GM23338 (cell line): Measurements from ENCODE around the gene PLD1. TPM values are rescaled to one million over a fixed set of nuclear protein-coding genes. Genes with fewer than 3 reads are reported as not detected.

Experiments
- ATAC-seq: fragments of 200-7000 bp; cut with Tn5 transposase; 3 replicates; pipeline ENCODE4 v1.9.1; 2020
- DNase-seq: peaks from one replicate; pipeline ENCODE4 v3.0.0-alpha.2; 2015; ENCODE audit warnings: low spot score
- H2AFZ ChIP-seq: fragments of 200-600 bp; sonication (generic); 2 replicates; pipeline ENCODE4 v1.8.0; 2016; ENCODE audit warnings: antibody characterized with exemption, mild to moderate bottlenecking, moderate library complexity
- H3F3A ChIP-seq: fragments of 200-600 bp; sonication (generic); replicated peaks from 2 replicates; pipeline ENCODE4 v1.8.0; 2017; ENCODE audit warnings: antibody characterized with exemption, mixed run types, low read depth
- H3K27ac ChIP-seq: fragments of 200-600 bp; sonication (generic); 2 replicates; pipeline ENCODE4 v1.6.1; 2016; ENCODE audit warnings: low read depth
- H3K27me3 ChIP-seq: fragments of 200-600 bp; sonication (generic); 2 replicates; pipeline ENCODE4 v1.8.0; 2016; ENCODE audit warnings: mild to moderate bottlenecking, mixed run types, moderate library complexity; ENCODE audit not compliant: insufficient read depth
- H3K36me3 ChIP-seq: fragments of 200-600 bp; sonication (generic); 2 replicates; pipeline ENCODE4 v1.8.0; 2016; ENCODE audit warnings: mild to moderate bottlenecking; ENCODE audit not compliant: insufficient read depth
- H3K4me1 ChIP-seq: fragments of 200-600 bp; sonication (generic); 2 replicates; pipeline ENCODE4 v1.8.0; 2016; ENCODE audit warnings: mild to moderate bottlenecking, moderate library complexity; ENCODE audit not compliant: insufficient read depth
- H3K4me2 ChIP-seq: fragments of 200-600 bp; sonication (generic); 2 replicates; pipeline ENCODE4 v1.7.1; 2017; ENCODE audit warnings: mixed run types
- H3K4me3 ChIP-seq: fragments of 200-600 bp; sonication (generic); 2 replicates; pipeline ENCODE4 v1.6.1; 2016; ENCODE audit warnings: mixed run types
- H3K79me2 ChIP-seq: fragments of 200-600 bp; sonication (generic); replicated peaks from 2 replicates; pipeline ENCODE4 v1.8.0; 2017; ENCODE audit warnings: mild to moderate bottlenecking; ENCODE audit not compliant: insufficient read depth
- H3K9me2 ChIP-seq: fragments of 200-600 bp; sonication (generic); 2 replicates; pipeline ENCODE4 v1.8.0; 2017; ENCODE audit not compliant: insufficient read depth
- H4K20me1 ChIP-seq: fragments of 200-600 bp; sonication (generic); replicated peaks from 2 replicates; pipeline ENCODE4 v1.8.0; 2017; ENCODE audit warnings: mild to moderate bottlenecking; ENCODE audit not compliant: insufficient read depth
- H3K27ac Mint-ChIP-seq: 2 replicates; pipeline ENCODE4 v1.8.0; 2020; ENCODE audit warnings: inconsistent platforms, mild to moderate bottlenecking, moderate library complexity, mixed read lengths
- H3K27me3 Mint-ChIP-seq: 3 replicates; pipeline ENCODE4 v1.8.0; 2022; ENCODE audit warnings: low read depth, mild to moderate bottlenecking, moderate library complexity, mixed read lengths, inconsistent platforms; ENCODE audit not compliant: insufficient read depth, poor library complexity
- H3K36me3 Mint-ChIP-seq: 3 replicates; pipeline ENCODE4 v1.8.0; 2021; ENCODE audit warnings: low read depth, mild to moderate bottlenecking, inconsistent platforms, moderate library complexity, mixed read lengths
- H3K4me1 Mint-ChIP-seq: 3 replicates; pipeline ENCODE4 v1.8.0; 2020; ENCODE audit warnings: mild to moderate bottlenecking, inconsistent platforms, mixed read lengths
- H3K4me3 Mint-ChIP-seq: 3 replicates; pipeline ENCODE4 v1.8.0; 2021; ENCODE audit warnings: moderate library complexity, mild to moderate bottlenecking, inconsistent platforms, mixed read lengths
- H3K9me3 Mint-ChIP-seq: 3 replicates; pipeline ENCODE4 v1.8.0; 2020; ENCODE audit warnings: moderate library complexity, mild to moderate bottlenecking, inconsistent platforms, mixed read lengths
- CREB1 ChIP-seq: fragments of 250-450 bp; sonication (Bioruptor Pico); IDR thresholded peaks from 2 replicates; pipeline ENCODE4 v1.5.0; 2020; ENCODE audit warnings: low read depth, mild to moderate bottlenecking, moderate library complexity
- EZH2 ChIP-seq: fragments of 200-600 bp; sonication (generic); IDR thresholded peaks from one replicate; pipeline ENCODE4 v1.8.0; 2017; ENCODE audit warnings: antibody characterized with exemption, mild to moderate bottlenecking, low read depth; ENCODE audit not compliant: unreplicated experiment
- JUNB ChIP-seq: IDR thresholded peaks from one replicate; pipeline ENCODE4 v1.6.1; 2016; ENCODE audit warnings: antibody characterized with exemption; ENCODE audit not compliant: unreplicated experiment
- NANOG ChIP-seq: IDR thresholded peaks from 2 replicates; pipeline ENCODE4 v1.6.1; 2016; ENCODE audit warnings: antibody characterized with exemption, borderline replicate concordance
- POLR2AphosphoS5 ChIP-seq: IDR thresholded peaks from 2 replicates; pipeline ENCODE4 v1.6.1; 2016; ENCODE audit warnings: antibody characterized with exemption, low read depth
- STAT1 ChIP-seq: IDR thresholded peaks from one replicate; pipeline ENCODE4 v1.6.1; 2016; ENCODE audit warnings: antibody characterized with exemption; ENCODE audit not compliant: unreplicated experiment
- ZNF114 ChIP-seq: fragments of 250-450 bp; sonication (Bioruptor Pico); IDR thresholded peaks from 2 replicates; pipeline ENCODE4 v1.5.0; 2020; ENCODE audit warnings: mild to moderate bottlenecking, moderate library complexity
- polyA plus RNA-seq: library from polyadenylated mRNA; unstranded; fragments of >200 nt; fragmentation: Nextera tagmentation; extraction: Ambion mirVana; gene quantifications from 2 replicates; pipeline ENCODE4 v1.2.1, GENCODE V29; 2016
- total RNA-seq: library from RNA; depleted of rRNA; stranded (reverse); fragments of >200 nt; shearing (Covaris generic); gene quantifications from 2 replicates; pipeline ENCODE4 v1.2.3, GENCODE V29; 2014
- TF ChIP-seq, protein P1 (sequence below): IDR thresholded peaks from one replicate; pipeline ENCODE4 v1.6.1; 2018; ENCODE audit warnings: antibody characterized with exemption; ENCODE audit not compliant: unreplicated experiment
- TF ChIP-seq, protein P2 (sequence below): fragments of 250-450 bp; sonication (Bioruptor Pico); IDR thresholded peaks from 2 replicates; pipeline ENCODE4 v1.5.0; 2020; ENCODE audit warnings: mild to moderate bottlenecking, moderate library complexity
- TF ChIP-seq, protein P3 (sequence below): IDR thresholded peaks from 2 replicates; pipeline ENCODE4 v1.6.1; 2016; ENCODE audit warnings: antibody characterized with exemption
- TF ChIP-seq, protein P4 (sequence below), 2 experiments: fragments of 200-600 bp in 1 of 2; sonication (generic) in 1 of 2; conservative IDR thresholded peaks; 2 replicates each; pipeline versions ENCODE4 v1.5.1 to v1.6.1; 2016 to 2017; ENCODE audit warnings: antibody characterized with exemption in 2 of 2, low read depth in 2 of 2, mild to moderate bottlenecking in 2 of 2, moderate library complexity in 1 of 2

The PLD1 gene
- total and polyA plus RNA-seq, 2 experiments from 2014 or later: 1.4 to 2.2 TPM

- Mint-ChIP-seq H3K27me3 (peaks cover 21% of the 10 kb centered on the region), H3K4me1 (peaks cover 4% of the 10 kb centered on the region; the same call in 2 of the 3 replicates), H3K9me3 (no peaks in the 10 kb centered on the region), H3K4me3 (no peak overlapping the region), H3K27ac (no peak overlapping the region), H3K36me3 (no peaks in the 10 kb centered on the region)
- DNase-seq (no peak), ATAC-seq (no peak)
- H3F3A ChIP-seq: no peaks in the 10 kb centered on the region; the same call in 1 of the 2 replicates
- H3K36me3 ChIP-seq: no peaks in the 10 kb centered on the region
- H3K4me1 ChIP-seq: no peaks in the 10 kb centered on the region
- TF ChIP-seq, protein P1, sequence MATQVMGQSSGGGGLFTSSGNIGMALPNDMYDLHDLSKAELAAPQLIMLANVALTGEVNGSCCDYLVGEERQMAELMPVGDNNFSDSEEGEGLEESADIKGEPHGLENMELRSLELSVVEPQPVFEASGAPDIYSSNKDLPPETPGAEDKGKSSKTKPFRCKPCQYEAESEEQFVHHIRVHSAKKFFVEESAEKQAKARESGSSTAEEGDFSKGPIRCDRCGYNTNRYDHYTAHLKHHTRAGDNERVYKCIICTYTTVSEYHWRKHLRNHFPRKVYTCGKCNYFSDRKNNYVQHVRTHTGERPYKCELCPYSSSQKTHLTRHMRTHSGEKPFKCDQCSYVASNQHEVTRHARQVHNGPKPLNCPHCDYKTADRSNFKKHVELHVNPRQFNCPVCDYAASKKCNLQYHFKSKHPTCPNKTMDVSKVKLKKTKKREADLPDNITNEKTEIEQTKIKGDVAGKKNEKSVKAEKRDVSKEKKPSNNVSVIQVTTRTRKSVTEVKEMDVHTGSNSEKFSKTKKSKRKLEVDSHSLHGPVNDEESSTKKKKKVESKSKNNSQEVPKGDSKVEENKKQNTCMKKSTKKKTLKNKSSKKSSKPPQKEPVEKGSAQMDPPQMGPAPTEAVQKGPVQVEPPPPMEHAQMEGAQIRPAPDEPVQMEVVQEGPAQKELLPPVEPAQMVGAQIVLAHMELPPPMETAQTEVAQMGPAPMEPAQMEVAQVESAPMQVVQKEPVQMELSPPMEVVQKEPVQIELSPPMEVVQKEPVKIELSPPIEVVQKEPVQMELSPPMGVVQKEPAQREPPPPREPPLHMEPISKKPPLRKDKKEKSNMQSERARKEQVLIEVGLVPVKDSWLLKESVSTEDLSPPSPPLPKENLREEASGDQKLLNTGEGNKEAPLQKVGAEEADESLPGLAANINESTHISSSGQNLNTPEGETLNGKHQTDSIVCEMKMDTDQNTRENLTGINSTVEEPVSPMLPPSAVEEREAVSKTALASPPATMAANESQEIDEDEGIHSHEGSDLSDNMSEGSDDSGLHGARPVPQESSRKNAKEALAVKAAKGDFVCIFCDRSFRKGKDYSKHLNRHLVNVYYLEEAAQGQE: no peak
- TF ChIP-seq, protein P2, sequence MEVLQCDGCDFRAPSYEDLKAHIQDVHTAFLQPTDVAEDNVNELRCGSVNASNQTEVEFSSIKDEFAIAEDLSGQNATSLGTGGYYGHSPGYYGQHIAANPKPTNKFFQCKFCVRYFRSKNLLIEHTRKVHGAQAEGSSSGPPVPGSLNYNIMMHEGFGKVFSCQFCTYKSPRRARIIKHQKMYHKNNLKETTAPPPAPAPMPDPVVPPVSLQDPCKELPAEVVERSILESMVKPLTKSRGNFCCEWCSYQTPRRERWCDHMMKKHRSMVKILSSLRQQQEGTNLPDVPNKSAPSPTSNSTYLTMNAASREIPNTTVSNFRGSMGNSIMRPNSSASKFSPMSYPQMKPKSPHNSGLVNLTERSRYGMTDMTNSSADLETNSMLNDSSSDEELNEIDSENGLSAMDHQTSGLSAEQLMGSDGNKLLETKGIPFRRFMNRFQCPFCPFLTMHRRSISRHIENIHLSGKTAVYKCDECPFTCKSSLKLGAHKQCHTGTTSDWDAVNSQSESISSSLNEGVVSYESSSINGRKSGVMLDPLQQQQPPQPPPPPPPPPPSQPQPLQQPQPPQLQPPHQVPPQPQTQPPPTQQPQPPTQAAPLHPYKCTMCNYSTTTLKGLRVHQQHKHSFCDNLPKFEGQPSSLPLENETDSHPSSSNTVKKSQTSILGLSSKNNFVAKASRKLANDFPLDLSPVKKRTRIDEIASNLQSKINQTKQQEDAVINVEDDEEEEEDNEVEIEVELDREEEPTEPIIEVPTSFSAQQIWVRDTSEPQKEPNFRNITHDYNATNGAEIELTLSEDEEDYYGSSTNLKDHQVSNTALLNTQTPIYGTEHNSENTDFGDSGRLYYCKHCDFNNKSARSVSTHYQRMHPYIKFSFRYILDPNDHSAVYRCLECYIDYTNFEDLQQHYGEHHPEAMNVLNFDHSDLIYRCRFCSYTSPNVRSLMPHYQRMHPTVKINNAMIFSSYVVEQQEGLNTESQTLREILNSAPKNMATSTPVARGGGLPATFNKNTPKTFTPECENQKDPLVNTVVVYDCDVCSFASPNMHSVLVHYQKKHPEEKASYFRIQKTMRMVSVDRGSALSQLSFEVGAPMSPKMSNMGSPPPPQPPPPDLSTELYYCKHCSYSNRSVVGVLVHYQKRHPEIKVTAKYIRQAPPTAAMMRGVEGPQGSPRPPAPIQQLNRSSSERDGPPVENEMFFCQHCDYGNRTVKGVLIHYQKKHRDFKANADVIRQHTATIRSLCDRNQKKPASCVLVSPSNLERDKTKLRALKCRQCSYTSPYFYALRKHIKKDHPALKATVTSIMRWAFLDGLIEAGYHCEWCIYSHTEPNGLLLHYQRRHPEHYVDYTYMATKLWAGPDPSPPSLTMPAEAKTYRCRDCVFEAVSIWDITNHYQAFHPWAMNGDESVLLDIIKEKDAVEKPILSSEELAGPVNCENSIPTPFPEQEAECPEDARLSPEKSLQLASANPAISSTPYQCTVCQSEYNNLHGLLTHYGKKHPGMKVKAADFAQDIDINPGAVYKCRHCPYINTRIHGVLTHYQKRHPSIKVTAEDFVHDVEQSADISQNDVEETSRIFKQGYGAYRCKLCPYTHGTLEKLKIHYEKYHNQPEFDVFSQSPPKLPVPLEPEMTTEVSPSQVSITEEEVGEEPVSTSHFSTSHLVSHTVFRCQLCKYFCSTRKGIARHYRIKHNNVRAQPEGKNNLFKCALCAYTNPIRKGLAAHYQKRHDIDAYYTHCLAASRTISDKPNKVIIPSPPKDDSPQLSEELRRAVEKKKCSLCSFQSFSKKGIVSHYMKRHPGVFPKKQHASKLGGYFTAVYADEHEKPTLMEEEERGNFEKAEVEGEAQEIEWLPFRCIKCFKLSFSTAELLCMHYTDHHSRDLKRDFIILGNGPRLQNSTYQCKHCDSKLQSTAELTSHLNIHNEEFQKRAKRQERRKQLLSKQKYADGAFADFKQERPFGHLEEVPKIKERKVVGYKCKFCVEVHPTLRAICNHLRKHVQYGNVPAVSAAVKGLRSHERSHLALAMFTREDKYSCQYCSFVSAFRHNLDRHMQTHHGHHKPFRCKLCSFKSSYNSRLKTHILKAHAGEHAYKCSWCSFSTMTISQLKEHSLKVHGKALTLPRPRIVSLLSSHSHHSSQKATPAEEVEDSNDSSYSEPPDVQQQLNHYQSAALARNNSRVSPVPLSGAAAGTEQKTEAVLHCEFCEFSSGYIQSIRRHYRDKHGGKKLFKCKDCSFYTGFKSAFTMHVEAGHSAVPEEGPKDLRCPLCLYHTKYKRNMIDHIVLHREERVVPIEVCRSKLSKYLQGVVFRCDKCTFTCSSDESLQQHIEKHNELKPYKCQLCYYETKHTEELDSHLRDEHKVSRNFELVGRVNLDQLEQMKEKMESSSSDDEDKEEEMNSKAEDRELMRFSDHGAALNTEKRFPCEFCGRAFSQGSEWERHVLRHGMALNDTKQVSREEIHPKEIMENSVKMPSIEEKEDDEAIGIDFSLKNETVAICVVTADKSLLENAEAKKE (CRISPR knock-in tag): no peak
- TF ChIP-seq, protein P3, sequence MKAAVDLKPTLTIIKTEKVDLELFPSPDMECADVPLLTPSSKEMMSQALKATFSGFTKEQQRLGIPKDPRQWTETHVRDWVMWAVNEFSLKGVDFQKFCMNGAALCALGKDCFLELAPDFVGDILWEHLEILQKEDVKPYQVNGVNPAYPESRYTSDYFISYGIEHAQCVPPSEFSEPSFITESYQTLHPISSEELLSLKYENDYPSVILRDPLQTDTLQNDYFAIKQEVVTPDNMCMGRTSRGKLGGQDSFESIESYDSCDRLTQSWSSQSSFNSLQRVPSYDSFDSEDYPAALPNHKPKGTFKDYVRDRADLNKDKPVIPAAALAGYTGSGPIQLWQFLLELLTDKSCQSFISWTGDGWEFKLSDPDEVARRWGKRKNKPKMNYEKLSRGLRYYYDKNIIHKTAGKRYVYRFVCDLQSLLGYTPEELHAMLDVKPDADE: no peak
- TF ChIP-seq EZH2 (no peak), STAT1 (no peak), POLR2AphosphoS5 (no peak), NANOG (no peak), ZNF114 (no peak), CREB1 (CRISPR knock-in tag) (no peak), JUNB (no peak)
- TF ChIP-seq, protein P4, sequence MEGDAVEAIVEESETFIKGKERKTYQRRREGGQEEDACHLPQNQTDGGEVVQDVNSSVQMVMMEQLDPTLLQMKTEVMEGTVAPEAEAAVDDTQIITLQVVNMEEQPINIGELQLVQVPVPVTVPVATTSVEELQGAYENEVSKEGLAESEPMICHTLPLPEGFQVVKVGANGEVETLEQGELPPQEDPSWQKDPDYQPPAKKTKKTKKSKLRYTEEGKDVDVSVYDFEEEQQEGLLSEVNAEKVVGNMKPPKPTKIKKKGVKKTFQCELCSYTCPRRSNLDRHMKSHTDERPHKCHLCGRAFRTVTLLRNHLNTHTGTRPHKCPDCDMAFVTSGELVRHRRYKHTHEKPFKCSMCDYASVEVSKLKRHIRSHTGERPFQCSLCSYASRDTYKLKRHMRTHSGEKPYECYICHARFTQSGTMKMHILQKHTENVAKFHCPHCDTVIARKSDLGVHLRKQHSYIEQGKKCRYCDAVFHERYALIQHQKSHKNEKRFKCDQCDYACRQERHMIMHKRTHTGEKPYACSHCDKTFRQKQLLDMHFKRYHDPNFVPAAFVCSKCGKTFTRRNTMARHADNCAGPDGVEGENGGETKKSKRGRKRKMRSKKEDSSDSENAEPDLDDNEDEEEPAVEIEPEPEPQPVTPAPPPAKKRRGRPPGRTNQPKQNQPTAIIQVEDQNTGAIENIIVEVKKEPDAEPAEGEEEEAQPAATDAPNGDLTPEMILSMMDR (conservative IDR thresholded peaks at IDR 0.05; ENCODE audit: low read depth in 2 of 2): no peak
- no peaks in the 10 kb centered on the region for H3K9me2 ChIP-seq
- no peak overlapping the region for H3K4me2 ChIP-seq
- no peak overlapping the region for H2AFZ ChIP-seq
- H3K4me3 ChIP-seq: no peak overlapping the region
- no peaks in the 10 kb centered on the region for H4K20me1 ChIP-seq
- no peaks in the 10 kb centered on the region for H3K79me2 ChIP-seq
- H3K27ac ChIP-seq: no peak overlapping the region
- peaks cover 42% of the 10 kb centered on the region for H3K27me3 ChIP-seq
These were observed 1.6 kb upstream of the PLD1 start for GRCh38 chr3:171811913-171812335.
